ENCODE measurements around the gene ZNF394. TPM values are rescaled to one million over a fixed set of nuclear protein-coding genes. Genes with fewer than 3 reads are reported as not detected.

The ZNF394 gene
- polyA plus RNA-seq, 3 donors: 35.7 to 57.7 (median 39.1) TPM

GRCh38 chr7:99521399-99521798 is 21.3 kb upstream of the ZNF394 start:
- H3K27me3 Mint-ChIP-seq (ENCODE audit: low read depth in 3 of 3): peaks cover 0 to 2% (median 0%) of the 10 kb centered on the region in 3 donors

DNA sequence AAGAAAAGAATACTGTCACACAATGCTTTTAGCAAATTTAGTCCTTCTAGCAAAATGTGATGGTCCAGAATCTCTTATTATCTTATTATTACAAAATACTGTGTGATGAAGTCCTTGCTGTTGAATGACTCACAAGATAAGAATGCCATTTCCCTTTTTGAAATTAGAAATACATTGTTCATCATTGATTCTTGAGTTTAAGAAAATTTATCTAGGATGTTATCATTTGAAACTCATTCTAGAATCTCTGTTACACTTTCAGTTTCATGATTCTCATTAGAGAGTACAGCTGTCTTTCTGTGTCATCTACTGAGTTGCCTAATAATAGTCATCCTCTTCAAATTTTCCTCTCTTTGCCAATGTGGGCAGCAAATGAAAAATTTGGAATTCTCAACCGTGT is 14.0 kb upstream of the ZNF394 start:
- H3K4me1 Mint-ChIP-seq: peaks cover 5% of the 10 kb centered on the region
- DNase-seq: no peak
- Histone ChIP-seq H3K9ac (ENCODE audit: insufficient read depth, low read length, poor library complexity, severe bottlenecking) (no peak overlapping the region), H3K4me1 (ENCODE audit: control insufficient read depth in 1 of 2, insufficient read depth in 2 of 2, low read length in 2 of 2) (no peaks in the 10 kb centered on the region), H3K36me3 (replicated peaks in 1 of 2; ENCODE audit: control insufficient read depth in 1 of 2, insufficient read depth in 2 of 2, low read length in 2 of 2) (peaks cover 48 to 60% of the 10 kb centered on the region in 2 donors), H3K4me3 (replicated peaks in 1 of 3; ENCODE audit: low read depth in 2 of 3, low read length in 3 of 3) (no peak overlapping the region), H3K9me3 (replicated peaks in 1 of 2; ENCODE audit: control insufficient read depth in 1 of 2, insufficient read depth in 1 of 2, low read length in 2 of 2) (no peaks in the 10 kb centered on the region), H2AFZ (ENCODE audit: insufficient read depth, low read depth, low read length, poor library complexity, severe bottlenecking) (no peak overlapping the region), H4K20me1 (ENCODE audit: insufficient read depth, low read length) (no peaks in the 10 kb centered on the region), H3K79me2 (ENCODE audit: insufficient read depth, low read length) (peaks cover 16% of the 10 kb centered on the region), H3K27me3 (ENCODE audit: control insufficient read depth in 2 of 2, insufficient read depth in 2 of 2, low read length in 2 of 2) (no peaks in the 10 kb centered on the region), H3K4me2 (replicated peaks; ENCODE audit: extremely low read depth, low read length, poor library complexity, severe bottlenecking) (no peak overlapping the region), H3K27ac (ENCODE audit: low read depth in 1 of 2, low read length in 2 of 2) (peak overlapping the region in 1 of 2 donors; percentile 14)
- 100% methylated on average over 1 of the region's 1 CpG for WGBS (ENCODE audit: insufficient coverage)
- TF ChIP-seq CTCF (IDR thresholded peaks at IDR 0.05): no peak
- no peak overlapping the region for H3K4me3 Mint-ChIP-seq
- H3K9me3 Mint-ChIP-seq: no peaks in the 10 kb centered on the region
- H3K27me3 Mint-ChIP-seq (ENCODE audit: low read depth in 3 of 3): peaks cover 0 to 2% (median 0%) of the 10 kb centered on the region in 3 donors
- intact Hi-C loops (cut with micrococcal nuclease): no loop called here
- H3K27ac Mint-ChIP-seq: no peak overlapping the region
- peaks cover 56 to 81% of the 10 kb centered on the region in 2 donors for H3K36me3 Mint-ChIP-seq

More at GRCh38 chr7:99521399-99521798, 21.3 kb upstream of the ZNF394 start:
- TF ChIP-seq CTCF (IDR thresholded peaks at IDR 0.05): no peak
- Histone ChIP-seq H3K27ac (ENCODE audit: low read depth in 1 of 2, low read length in 2 of 2) (no peak overlapping the region), H4K20me1 (ENCODE audit: insufficient read depth, low read length) (no peaks in the 10 kb centered on the region), H3K36me3 (replicated peaks in 1 of 2; ENCODE audit: control insufficient read depth in 1 of 2, insufficient read depth in 2 of 2, low read length in 2 of 2) (peaks cover 52 to 62% of the 10 kb centered on the region in 2 donors), H3K27me3 (ENCODE audit: control insufficient read depth in 2 of 2, insufficient read depth in 2 of 2, low read length in 2 of 2) (no peaks in the 10 kb centered on the region), H3K4me1 (ENCODE audit: control insufficient read depth in 1 of 2, insufficient read depth in 2 of 2, low read length in 2 of 2) (no peaks in the 10 kb centered on the region), H3K9ac (ENCODE audit: insufficient read depth, low read length, poor library complexity, severe bottlenecking) (no peak overlapping the region), H3K4me2 (replicated peaks; ENCODE audit: extremely low read depth, low read length, poor library complexity, severe bottlenecking) (no peak overlapping the region), H2AFZ (ENCODE audit: insufficient read depth, low read depth, low read length, poor library complexity, severe bottlenecking) (no peak overlapping the region), H3K9me3 (replicated peaks in 1 of 2; ENCODE audit: control insufficient read depth in 1 of 2, insufficient read depth in 1 of 2, low read length in 2 of 2) (no peaks in the 10 kb centered on the region), H3K4me3 (replicated peaks in 1 of 3; ENCODE audit: low read depth in 2 of 3, low read length in 3 of 3) (no peak overlapping the region), H3K79me2 (ENCODE audit: insufficient read depth, low read length) (no peaks in the 10 kb centered on the region)
- Mint-ChIP-seq H3K36me3 (peaks cover 51 to 85% of the 10 kb centered on the region in 2 donors), H3K27ac (no peak overlapping the region), H3K4me3 (no peak overlapping the region), H3K4me1 (no peaks in the 10 kb centered on the region), H3K9me3 (no peaks in the 10 kb centered on the region)
- no peak for DNase-seq
- WGBS (ENCODE audit: insufficient coverage): 88% methylated on average over 1 of the region's 3 CpGs
- intact Hi-C loops (cut with micrococcal nuclease): no loop called here

All from CD14-positive monocyte (primary cell).